Measurements from ENCODE around the gene PDIA5. TPM values are rescaled to one million over a fixed set of nuclear protein-coding genes. Genes with fewer than 3 reads are reported as not detected.

PDIA5 gene
- total RNA-seq, 1 donor from 2014 or later, result 19.3 TPM

GRCh38 chr3:123113889-123114450 lies 47.1 kb downstream of the PDIA5 start:
- intact Hi-C loops (cut with micrococcal nuclease), result no loop called here

- intact Hi-C loops (cut with micrococcal nuclease), result no loop called here
Observed at GRCh38 chr3:123116116-123116515, 49.3 kb downstream of the PDIA5 start.

- intact Hi-C loops (cut with micrococcal nuclease), result no loop called here
Observed at GRCh38 chr3:123119388-123119787, 52.6 kb downstream of the PDIA5 start.

- intact Hi-C loops (cut with micrococcal nuclease), result no loop called here
Observed at GRCh38 chr3:123119802-123120201, 53.0 kb downstream of the PDIA5 start.

- intact Hi-C loops (cut with micrococcal nuclease), result no loop called here
Observed at GRCh38 chr3:123120573-123120972, 53.7 kb downstream of the PDIA5 start.

- intact Hi-C loops (cut with micrococcal nuclease), result no loop called here
Observed at GRCh38 chr3:123122057-123122456, 55.2 kb downstream of the PDIA5 start.

- intact Hi-C loops (cut with micrococcal nuclease), result no loop called here
Observed at GRCh38 chr3:123122525-123123315, 55.9 kb downstream of the PDIA5 start.

- intact Hi-C loops (cut with micrococcal nuclease), result no loop called here
Observed at GRCh38 chr3:123123716-123124616, 57.1 kb downstream of the PDIA5 start.

- intact Hi-C loops (cut with micrococcal nuclease), result no loop called here
Observed at GRCh38 chr3:123124971-123125370, 58.1 kb downstream of the PDIA5 start.

- intact Hi-C loops (cut with micrococcal nuclease), result no loop called here
Observed at GRCh38 chr3:123126031-123126430, 59.2 kb downstream of the PDIA5 start.

GRCh38 chr3:123126653-123127052 lies 59.8 kb downstream of the PDIA5 start:
- intact Hi-C loops (cut with micrococcal nuclease), result no loop called here

- intact Hi-C loops (cut with micrococcal nuclease), result no loop called here
Observed at GRCh38 chr3:123129092-123129491, 62.3 kb downstream of the PDIA5 start.

- intact Hi-C loops (cut with micrococcal nuclease), result no loop called here
Observed at GRCh38 chr3:123129532-123129931, 62.7 kb downstream of the PDIA5 start.

GRCh38 chr3:123130079-123130750 lies 63.4 kb downstream of the PDIA5 start:
- intact Hi-C loops (cut with micrococcal nuclease), result no loop called here

GRCh38 chr3:123134671-123135070 lies 67.8 kb downstream of the PDIA5 start:
- intact Hi-C loops (cut with micrococcal nuclease), result no loop called here

- intact Hi-C loops (cut with micrococcal nuclease), result no loop called here
Observed at GRCh38 chr3:123137001-123137400, 70.2 kb downstream of the PDIA5 start.

- intact Hi-C loops (cut with micrococcal nuclease), result no loop called here
Observed at GRCh38 chr3:123138839-123139444, 72.1 kb downstream of the PDIA5 start.

GRCh38 chr3:123139522-123139921 lies 72.7 kb downstream of the PDIA5 start:
- intact Hi-C loops (cut with micrococcal nuclease), result no loop called here

- intact Hi-C loops (cut with micrococcal nuclease), result no loop called here
Observed at GRCh38 chr3:123140550-123140949, 73.7 kb downstream of the PDIA5 start.

- intact Hi-C loops (cut with micrococcal nuclease), result no loop called here
Observed at GRCh38 chr3:123141276-123141675, 74.5 kb downstream of the PDIA5 start.
